IMR-90 (cell line): Measurements from ENCODE around the gene C9orf78. TPM values are rescaled to one million over a fixed set of nuclear protein-coding genes. Genes with fewer than 3 reads are reported as not detected.

Experiments used
- ATAC-seq: fragments of 200-7000 bp; cut with Tn5 transposase; 2 replicates; pipeline ENCODE4 v1.9.1; 2020; ENCODE audit warnings: low read depth, mild to moderate bottlenecking, moderate library complexity
- BruUV-seq: library from RNA; stranded (reverse); fragments of 400-500 nt; replicated peaks from 2 replicates; lab custom pipeline; 2021; lab: Mats Ljungman, UMichigan
- CTCF ChIA-PET: fragments of 300-600 bp; formaldehyde crosslinking; extraction: SDS; loops from one replicate; lab custom pipeline; 2021; ENCODE audit warnings: antibody characterized with exemption; lab: Yijun Ruan, JAX
- POLR2A ChIA-PET: fragments of 300-600 bp; sonication (Branson Sonifier 250); formaldehyde crosslinking; loops from one replicate; lab custom pipeline; 2022; ENCODE audit warnings: antibody characterized with exemption; ENCODE audit not compliant: unreplicated experiment; lab: Charles Lee
- DNase-seq: peaks from one replicate; pipeline ENCODE4 v3.0.0; 2013
- H2AFZ ChIP-seq: replicated peaks from 2 replicates; pipeline ENCODE3; 2013; ENCODE audit warnings: low read length, mild to moderate bottlenecking; ENCODE audit not compliant: poor library complexity
- H2AK5ac ChIP-seq: 2 replicates; pipeline ENCODE4 v1.6.1; 2013; ENCODE audit warnings: low read depth, low read length, inconsistent platforms
- H2AK9ac ChIP-seq: replicated peaks from 2 replicates; pipeline ENCODE3; 2013; ENCODE audit warnings: mild to moderate bottlenecking, low read depth, low read length, moderate library complexity; ENCODE audit not compliant: poor library complexity
- H2BK120ac ChIP-seq: 2 replicates; pipeline ENCODE4 v1.6.1; 2013; ENCODE audit warnings: low read depth, low read length, inconsistent platforms
- H2BK15ac ChIP-seq: 3 replicates; pipeline ENCODE4 v1.6.1; 2013; ENCODE audit warnings: low read depth, low read length, inconsistent platforms
- H2BK20ac ChIP-seq: 2 replicates; pipeline ENCODE4 v1.6.1; 2013; ENCODE audit warnings: low read depth, mild to moderate bottlenecking, inconsistent platforms, low read length, moderate library complexity
- H2BK5ac ChIP-seq: 2 replicates; pipeline ENCODE4 v1.6.1; 2013; ENCODE audit warnings: mild to moderate bottlenecking, low read depth, low read length, inconsistent platforms; ENCODE audit not compliant: poor library complexity, severe bottlenecking
- H3K14ac ChIP-seq: replicated peaks from 2 replicates; pipeline ENCODE4 v1.6.1; 2013; ENCODE audit warnings: low read depth, low read length, inconsistent platforms
- H3K18ac ChIP-seq: 2 replicates; pipeline ENCODE4 v1.6.1; 2013; ENCODE audit warnings: low read depth, low read length, control low read depth
- H3K23ac ChIP-seq: 2 replicates; pipeline ENCODE4 v1.6.1; 2013; ENCODE audit warnings: low read depth, low read length, inconsistent platforms
- H3K27ac ChIP-seq: 2 replicates; pipeline ENCODE4 v1.5.1; 2013; ENCODE audit warnings: mild to moderate bottlenecking, control low read depth, low read length; ENCODE audit not compliant: insufficient read depth
- H3K27me3 ChIP-seq: 2 replicates; pipeline ENCODE4 v1.6.1; 2013; ENCODE audit warnings: low read length; ENCODE audit not compliant: control insufficient read depth, insufficient read depth
- H3K36me3 ChIP-seq: 2 replicates; pipeline ENCODE4 v1.6.1; 2013; ENCODE audit warnings: low read length, mixed read lengths; ENCODE audit not compliant: control insufficient read depth, insufficient read depth
- H3K4ac ChIP-seq: 2 replicates; pipeline ENCODE4 v1.6.1; 2013; ENCODE audit warnings: low read depth, low read length, inconsistent platforms
- H3K4me1 ChIP-seq: 2 replicates; pipeline ENCODE4 v1.6.1; 2013; ENCODE audit warnings: low read length, mixed read lengths; ENCODE audit not compliant: control insufficient read depth, insufficient read depth
- H3K4me2 ChIP-seq: 2 replicates; pipeline ENCODE4 v1.6.1; 2013; ENCODE audit warnings: low read depth, mild to moderate bottlenecking, control low read depth, low read length, moderate library complexity
- H3K4me3 ChIP-seq: 2 replicates; pipeline ENCODE4 v1.5.1; 2013; ENCODE audit warnings: low read depth, mild to moderate bottlenecking, control low read depth, low read length, moderate library complexity; ENCODE audit not compliant: insufficient read depth
- H3K56ac ChIP-seq: 2 replicates; pipeline ENCODE4 v1.6.1; 2013; ENCODE audit warnings: low read length, inconsistent platforms; ENCODE audit not compliant: insufficient read depth; ENCODE audit errors: extremely low read depth
- H3K79me1 ChIP-seq, 2 experiments: 2 replicates each; pipeline ENCODE4 v1.6.1; 2013; ENCODE audit warnings: low read length in 2 of 2, inconsistent platforms in 1 of 2, low read depth in 1 of 2
- H3K9ac ChIP-seq: 2 replicates; pipeline ENCODE4 v1.6.1; 2013; ENCODE audit warnings: low read depth, low read length, control low read depth
- H3K9me1 ChIP-seq: 2 replicates; pipeline ENCODE4 v1.6.1; 2013; ENCODE audit warnings: low read length, inconsistent platforms; ENCODE audit not compliant: insufficient read depth
- H3K9me3 ChIP-seq: 2 replicates; pipeline ENCODE4 v1.6.1; 2013; ENCODE audit warnings: low read length; ENCODE audit not compliant: control insufficient read depth, insufficient read depth
- H4K20me1 ChIP-seq: 2 replicates; pipeline ENCODE4 v1.6.1; 2013; ENCODE audit warnings: low read length, inconsistent platforms; ENCODE audit not compliant: insufficient read depth
- H4K5ac ChIP-seq: 2 replicates; pipeline ENCODE4 v1.6.1; 2013; ENCODE audit warnings: mild to moderate bottlenecking, low read depth, low read length, control low read depth
- H4K8ac ChIP-seq, 2 experiments: 2 replicates each; pipeline ENCODE4 v1.6.1; 2013; ENCODE audit warnings: low read depth in 2 of 2, low read length in 2 of 2, control low read depth in 1 of 2, inconsistent platforms in 1 of 2
- H4K91ac ChIP-seq: 2 replicates; pipeline ENCODE4 v1.6.1; 2013; ENCODE audit warnings: low read depth, low read length, inconsistent platforms; ENCODE audit not compliant: insufficient read depth
- BHLHE40 ChIP-seq: fragments of 150-350 bp; IDR thresholded peaks from 2 replicates; pipeline ENCODE4 v1.6.1; 2016; ENCODE audit warnings: mild to moderate bottlenecking, low read depth, low read length
- CEBPB ChIP-seq: IDR thresholded peaks from 2 replicates; pipeline ENCODE4 v1.6.1; 2012; ENCODE audit warnings: low read depth, low read length, improper control_type of control experiment
- CHD1 ChIP-seq: IDR thresholded peaks from 2 replicates; pipeline ENCODE4 v1.6.1; 2012; ENCODE audit warnings: low read depth, low read length, improper control_type of control experiment
- CTCF ChIP-seq: conservative IDR thresholded peaks from 2 replicates; pipeline ENCODE4 v1.5.1; 2012; ENCODE audit warnings: mild to moderate bottlenecking, low read depth, low read length, improper control_type of control experiment
- FOS ChIP-seq: fragments of 150-350 bp; IDR thresholded peaks from 2 replicates; pipeline ENCODE4 v1.6.1; 2016; ENCODE audit warnings: low read depth, low read length
- MAFK ChIP-seq: IDR thresholded peaks from 2 replicates; pipeline ENCODE4 v1.6.1; 2012; ENCODE audit warnings: low read depth, low read length, improper control_type of control experiment
- MAZ ChIP-seq: IDR thresholded peaks from 2 replicates; pipeline ENCODE4 v1.6.1; 2012; ENCODE audit warnings: low read depth, mild to moderate bottlenecking, low read length, improper control_type of control experiment, moderate library complexity, borderline replicate concordance
- NFE2L2 ChIP-seq: fragments of 150-350 bp; IDR thresholded peaks from 2 replicates; pipeline ENCODE4 v1.6.1; 2016; ENCODE audit warnings: low read depth, mild to moderate bottlenecking, low read length
- POLR2A ChIP-seq: IDR thresholded peaks from 2 replicates; pipeline ENCODE4 v1.6.1; 2012; ENCODE audit warnings: mild to moderate bottlenecking, low read depth, low read length
- RAD21 ChIP-seq: IDR thresholded peaks from 2 replicates; pipeline ENCODE4 v1.6.1; 2012; ENCODE audit warnings: low read length, improper control_type of control experiment
- RCOR1 ChIP-seq: IDR thresholded peaks from 2 replicates; pipeline ENCODE4 v1.6.1; 2012; ENCODE audit warnings: mild to moderate bottlenecking, low read length, improper control_type of control experiment; ENCODE audit not compliant: insufficient replicate concordance
- WGBS, 2 experiments: methylation state at CpG; one replicate each; pipeline versions ENCODE4 v1.1.5 to v1.1.7; 2013; ENCODE audit warnings: missing lambda C conversion rate in 2 of 2; ENCODE audit not compliant: insufficient read length in 1 of 2; ENCODE audit errors: extremely low coverage in 2 of 2; 5-methylcytosine and 5-hydroxymethylcytosine counted together
- dilution Hi-C: fragments of 300-500 bp; cut with HindIII; formaldehyde crosslinking; loops from one replicate; pipeline ENCODE4 v1.14.3; 2018; ENCODE audit warnings: low sequenced_read_pairs; ENCODE audit not compliant: unreplicated experiment
- in situ Hi-C: fragments of 300-500 bp; cut with MboI; formaldehyde crosslinking; loops from 3 replicates; pipeline ENCODE4 v1.14.3; 2019; ENCODE audit warnings: low sequenced_read_pairs, inconsistent platforms, mixed read lengths
- intact Hi-C: fragments of 100-400 bp; cut with micrococcal nuclease; formaldehyde crosslinking; loops from 2 replicates; pipeline ENCODE4 v1.10.0; 2022
- polyA plus RNA-seq, 3 experiments: library from polyadenylated mRNA; depleted of rRNA; stranded (reverse); fragments of >200 nt; gene quantifications; 2 replicates each; pipeline ENCODE4 v1.2.3, GENCODE V29; 2012; ENCODE audit warnings: low replicate concordance in 1 of 3
- total RNA-seq: library from RNA; depleted of rRNA; stranded (reverse); fragments of >200 nt; gene quantifications from 2 replicates; pipeline ENCODE4 v1.2.3, GENCODE V29; 2012
- TF ChIP-seq, protein P1 (sequence below): fragments of 150-350 bp; IDR thresholded peaks from 2 replicates; pipeline ENCODE4 v1.6.1; 2017; ENCODE audit warnings: mild to moderate bottlenecking, antibody characterized with exemption, low read length, low read depth
- TF ChIP-seq, protein P2 (sequence below): fragments of 150-350 bp; IDR thresholded peaks from 2 replicates; pipeline ENCODE4 v1.6.1; 2016; ENCODE audit warnings: low read depth, mild to moderate bottlenecking, low read length, moderate library complexity, borderline replicate concordance

The C9orf78 gene
- total and polyA plus RNA-seq, 2 of the 4 experiments (the other 2 are of a cell fraction), result 29.8 to 46.0 TPM

- TF ChIP-seq FOS (no peak), MAZ (no peak), RAD21 (no peak), RCOR1 (no peak), POLR2A (no peak), CEBPB (no peak)
Observed at GRCh38 chr9:129857207-129857606, 22.1 kb upstream of the C9orf78 start (continued).

DNA sequence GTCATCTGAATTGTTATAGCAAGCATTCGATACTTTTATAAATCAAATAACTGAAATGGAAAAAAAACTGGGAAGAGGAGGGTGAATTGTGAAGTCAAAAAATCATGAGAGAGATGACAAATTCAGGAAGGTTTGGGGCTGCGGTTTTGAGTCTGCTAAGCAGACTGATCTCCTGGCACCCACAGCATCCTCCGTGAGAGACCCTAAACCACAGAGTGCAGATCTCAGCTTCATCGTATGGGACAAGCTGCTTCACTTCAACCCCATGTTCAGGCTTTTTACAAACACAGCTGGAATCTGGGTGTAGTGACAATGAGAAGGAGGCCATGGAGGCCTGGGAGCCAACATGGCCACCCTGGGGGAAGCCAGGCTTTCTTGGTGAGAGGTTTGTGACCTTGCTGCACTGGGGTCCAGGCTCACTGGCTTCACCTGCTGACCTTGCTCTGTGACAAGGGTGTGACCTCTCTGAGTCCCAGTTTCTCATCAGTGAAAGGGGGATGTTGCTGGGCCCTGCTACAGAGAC, 19.6 kb upstream of the C9orf78 start:
- peaks cover 4% of the 10 kb centered on the region; the same call in 1 of the 2 replicates for H4K20me1 ChIP-seq
- no peak overlapping the region for H2AK5ac ChIP-seq
- ChIA-PET CTCF (no interaction called here), POLR2A (no interaction called here)
- H3K9me3 ChIP-seq, result no peaks in the 10 kb centered on the region
- no peak overlapping the region for H3K18ac ChIP-seq
- H4K91ac ChIP-seq, result no peak overlapping the region
- no peak overlapping the region for H3K56ac ChIP-seq
- no peak overlapping the region for H3K23ac ChIP-seq
- WGBS, 2 experiments, result no CpG with 5 or more reads among the region's 4 CpGs
- no peak overlapping the region for H2BK5ac ChIP-seq
- no peaks in the 10 kb centered on the region for H3K79me1 ChIP-seq
- in situ Hi-C loops (no loop called here), intact Hi-C loops (no loop called here), dilution Hi-C loops (no loop called here)
- H3K9ac ChIP-seq, result no peak overlapping the region
- H3K4me1 ChIP-seq, result no peaks in the 10 kb centered on the region
- no peak overlapping the region for H3K14ac ChIP-seq
- H3K4me2 ChIP-seq, result no peak overlapping the region
- H3K4ac ChIP-seq, result no peak overlapping the region
- no peak overlapping the region for H2BK15ac ChIP-seq
- no peak overlapping the region for H4K5ac ChIP-seq
- H2BK120ac ChIP-seq, result no peak overlapping the region
- H3K27me3 ChIP-seq, result no peaks in the 10 kb centered on the region
- H4K8ac ChIP-seq, result no peak overlapping the region
- peaks cover 7% of the 10 kb centered on the region; the same call in 1 of the 2 replicates for H3K9me1 ChIP-seq
- H3K36me3 ChIP-seq, result peaks cover 54% of the 10 kb centered on the region
- BruUV-seq, result no TSS peak
- no peak overlapping the region for H2AK9ac ChIP-seq
- no peak overlapping the region for H2BK20ac ChIP-seq
- no peak for TF ChIP-seq POLR2A
- TF ChIP-seq RAD21, result no peak
- no peak for TF ChIP-seq MAFK
- TF ChIP-seq NFE2L2, result no peak
- no peak for TF ChIP-seq CTCF
- TF ChIP-seq, protein P1, sequence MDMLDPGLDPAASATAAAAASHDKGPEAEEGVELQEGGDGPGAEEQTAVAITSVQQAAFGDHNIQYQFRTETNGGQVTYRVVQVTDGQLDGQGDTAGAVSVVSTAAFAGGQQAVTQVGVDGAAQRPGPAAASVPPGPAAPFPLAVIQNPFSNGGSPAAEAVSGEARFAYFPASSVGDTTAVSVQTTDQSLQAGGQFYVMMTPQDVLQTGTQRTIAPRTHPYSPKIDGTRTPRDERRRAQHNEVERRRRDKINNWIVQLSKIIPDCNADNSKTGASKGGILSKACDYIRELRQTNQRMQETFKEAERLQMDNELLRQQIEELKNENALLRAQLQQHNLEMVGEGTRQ, result no peak
- TF ChIP-seq CHD1, result no peak
- TF ChIP-seq BHLHE40, result no peak
- TF ChIP-seq, protein P2, sequence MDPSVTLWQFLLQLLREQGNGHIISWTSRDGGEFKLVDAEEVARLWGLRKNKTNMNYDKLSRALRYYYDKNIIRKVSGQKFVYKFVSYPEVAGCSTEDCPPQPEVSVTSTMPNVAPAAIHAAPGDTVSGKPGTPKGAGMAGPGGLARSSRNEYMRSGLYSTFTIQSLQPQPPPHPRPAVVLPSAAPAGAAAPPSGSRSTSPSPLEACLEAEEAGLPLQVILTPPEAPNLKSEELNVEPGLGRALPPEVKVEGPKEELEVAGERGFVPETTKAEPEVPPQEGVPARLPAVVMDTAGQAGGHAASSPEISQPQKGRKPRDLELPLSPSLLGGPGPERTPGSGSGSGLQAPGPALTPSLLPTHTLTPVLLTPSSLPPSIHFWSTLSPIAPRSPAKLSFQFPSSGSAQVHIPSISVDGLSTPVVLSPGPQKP, result no peak
- TF ChIP-seq FOS, result no peak
- no peak for TF ChIP-seq CEBPB
- no peak for TF ChIP-seq RCOR1
- DNase-seq (no peak), ATAC-seq (no peak)
- no peak overlapping the region for H3K27ac ChIP-seq
- no peak overlapping the region for H3K4me3 ChIP-seq
- H2AFZ ChIP-seq, result no peak overlapping the region
